Epithelial cell of esophagus (primary cell): Measurements from ENCODE around the gene DCD.

Source experiments
- DNase-seq: peaks from one replicate; pipeline ENCODE4 v3.0.0; 2010; ENCODE audit warnings: low read depth
- H3K4me3 ChIP-seq: 2 replicates; pipeline ENCODE4 v1.5.1; 2011; ENCODE audit warnings: mild to moderate bottlenecking, low read length, control low read depth
- TF ChIP-seq, protein P1 (sequence below): IDR thresholded peaks from 2 replicates; pipeline ENCODE4 v1.5.1; 2011; ENCODE audit warnings: low read depth, mild to moderate bottlenecking, low read length, control low read depth, inconsistent platforms; ENCODE audit not compliant: insufficient read depth; ENCODE audit errors: missing control alignments

DCD gene

DNA sequence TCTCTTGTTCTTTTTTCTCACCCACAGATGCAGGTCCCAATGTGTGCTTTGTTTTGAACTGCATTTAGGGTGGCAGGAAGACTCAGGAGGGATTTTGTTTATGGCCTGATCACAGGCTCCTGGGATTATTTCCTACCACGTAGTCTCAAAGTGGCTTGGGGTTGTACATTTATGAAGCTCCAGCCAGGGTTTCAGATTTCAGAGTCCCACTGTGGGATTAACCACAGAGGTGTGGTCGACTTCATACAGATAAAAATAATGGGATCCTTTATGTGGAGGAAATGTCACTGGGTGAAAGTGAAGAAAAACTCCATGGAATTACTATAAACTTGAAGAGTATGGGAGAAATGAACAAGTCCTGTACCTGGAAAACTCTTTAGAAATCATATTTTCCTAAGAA is 45.5 kb downstream of the DCD start:
- no peak for DNase-seq
- no peak overlapping the region for H3K4me3 ChIP-seq
- TF ChIP-seq, protein P1, sequence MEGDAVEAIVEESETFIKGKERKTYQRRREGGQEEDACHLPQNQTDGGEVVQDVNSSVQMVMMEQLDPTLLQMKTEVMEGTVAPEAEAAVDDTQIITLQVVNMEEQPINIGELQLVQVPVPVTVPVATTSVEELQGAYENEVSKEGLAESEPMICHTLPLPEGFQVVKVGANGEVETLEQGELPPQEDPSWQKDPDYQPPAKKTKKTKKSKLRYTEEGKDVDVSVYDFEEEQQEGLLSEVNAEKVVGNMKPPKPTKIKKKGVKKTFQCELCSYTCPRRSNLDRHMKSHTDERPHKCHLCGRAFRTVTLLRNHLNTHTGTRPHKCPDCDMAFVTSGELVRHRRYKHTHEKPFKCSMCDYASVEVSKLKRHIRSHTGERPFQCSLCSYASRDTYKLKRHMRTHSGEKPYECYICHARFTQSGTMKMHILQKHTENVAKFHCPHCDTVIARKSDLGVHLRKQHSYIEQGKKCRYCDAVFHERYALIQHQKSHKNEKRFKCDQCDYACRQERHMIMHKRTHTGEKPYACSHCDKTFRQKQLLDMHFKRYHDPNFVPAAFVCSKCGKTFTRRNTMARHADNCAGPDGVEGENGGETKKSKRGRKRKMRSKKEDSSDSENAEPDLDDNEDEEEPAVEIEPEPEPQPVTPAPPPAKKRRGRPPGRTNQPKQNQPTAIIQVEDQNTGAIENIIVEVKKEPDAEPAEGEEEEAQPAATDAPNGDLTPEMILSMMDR = no peak

DNA sequence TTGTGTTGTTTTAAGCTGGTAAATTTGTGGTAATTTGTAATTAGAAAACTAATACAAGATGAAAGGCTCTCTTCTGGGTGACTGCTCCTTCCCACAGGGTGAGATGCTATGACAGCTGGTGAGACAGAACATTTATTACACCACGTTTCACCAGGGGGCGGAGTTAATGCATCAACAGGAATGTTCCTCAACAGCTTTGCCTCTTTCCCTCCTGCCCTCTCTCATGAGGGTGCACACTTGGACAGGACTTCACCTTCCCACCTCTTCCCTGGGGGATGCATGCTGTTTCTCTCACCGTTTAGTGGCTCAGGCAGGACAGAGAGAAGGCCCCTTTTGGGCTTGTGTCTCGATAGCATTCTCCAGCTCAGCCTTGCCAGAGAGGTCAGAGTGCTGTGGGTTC is 46.3 kb downstream of the DCD start:
- TF ChIP-seq, protein P1 = no peak
- peak; percentile 64 for DNase-seq
- no peak overlapping the region for H3K4me3 ChIP-seq

DNA sequence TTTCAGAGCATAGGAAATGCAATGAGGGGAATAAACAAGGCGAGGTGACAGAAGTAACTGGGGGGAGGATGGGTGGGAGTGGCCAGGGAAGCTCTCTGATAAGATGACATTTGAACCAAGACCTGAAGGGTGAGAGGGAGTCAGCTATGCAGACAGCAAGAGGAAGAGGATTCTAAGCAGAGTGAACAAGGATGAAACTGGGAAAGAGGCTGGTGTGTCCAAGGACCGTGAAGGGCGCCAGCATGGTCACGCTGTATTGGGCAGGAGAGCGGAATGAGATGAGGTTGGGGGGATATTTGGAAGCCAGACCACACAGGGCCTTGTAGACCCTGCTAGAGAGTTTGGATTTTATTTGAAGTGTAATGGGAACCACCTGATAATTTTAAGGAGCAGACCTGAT is 49.2 kb downstream of the DCD start:
- H3K4me3 ChIP-seq = no peak overlapping the region
- DNase-seq = no peak
- TF ChIP-seq, protein P1 = no peak

DNA sequence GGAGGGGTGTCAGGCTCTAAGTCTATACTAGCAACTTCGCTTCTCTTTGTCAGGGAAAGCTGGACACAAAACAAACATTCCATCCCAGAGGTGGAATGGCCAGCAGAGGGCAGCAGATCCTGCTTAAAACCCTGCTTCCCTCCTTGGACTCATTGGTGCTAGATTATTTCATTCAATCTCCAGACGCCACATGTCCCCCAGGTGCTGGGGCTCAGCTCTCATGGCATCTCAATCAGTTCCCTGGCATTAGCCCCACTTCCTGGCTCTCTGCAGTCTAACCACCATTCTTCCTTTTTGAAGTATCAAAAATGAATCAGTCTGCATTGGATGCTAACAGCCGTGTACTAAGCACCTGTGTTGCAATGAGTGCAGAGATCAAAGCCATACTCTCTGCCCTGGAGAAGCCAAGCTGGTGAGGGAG is 51.6 kb downstream of the DCD start:
- DNase-seq = peak; percentile 68
- H3K4me3 ChIP-seq = no peak overlapping the region
- TF ChIP-seq, protein P1 = peak; percentile 91

DNA sequence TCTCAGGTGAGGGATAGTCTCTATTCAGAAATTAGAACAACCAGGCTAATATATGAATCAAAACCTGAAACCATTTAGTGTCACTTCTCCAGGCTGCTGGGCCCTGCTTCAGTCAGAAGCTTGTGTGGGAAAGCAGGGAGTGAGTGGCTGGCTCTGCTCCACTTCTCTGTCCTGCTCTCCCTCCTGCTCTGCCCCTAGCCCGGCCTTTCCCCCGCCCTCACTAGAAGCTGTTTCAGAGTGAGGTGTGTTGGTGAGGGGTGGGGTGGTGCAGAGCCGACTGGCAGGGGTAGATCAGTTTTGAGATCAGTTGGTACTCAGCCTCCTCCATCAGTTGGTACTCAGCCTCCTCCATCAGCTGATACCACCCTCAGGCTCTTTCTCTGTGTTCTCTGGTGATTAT is 52.7 kb downstream of the DCD start:
- TF ChIP-seq, protein P1 = no peak
- DNase-seq = no peak
- no peak overlapping the region for H3K4me3 ChIP-seq
